A549 (cell line): ENCODE data around the gene RHEB.

Source experiments
- BCL3 ChIP-seq: fragments of >200 bp; sonication (Bioruptor Twin); formaldehyde crosslinking; IDR thresholded peaks from 3 replicates; pipeline ENCODE4 v1.6.1; 2016
- CTCF ChIP-seq: fragments of >200 bp; sonication (Bioruptor Twin); formaldehyde crosslinking; IDR thresholded peaks from 3 replicates; pipeline ENCODE4 v1.5.1; 2016
- JUN ChIP-seq, 2 experiments: fragments of >200 bp; sonication (Bioruptor Twin); formaldehyde crosslinking; IDR thresholded peaks; 2 replicates in 1 of 2; 3 replicates in 1 of 2; pipeline ENCODE4 v1.6.1; 2016 to 2017
- MAZ ChIP-seq: fragments of 150-350 bp; IDR thresholded peaks from 2 replicates; pipeline ENCODE4 v1.6.1; 2014; ENCODE audit warnings: antibody characterized with exemption, low read depth, low read length, borderline replicate concordance
- NR3C1 ChIP-seq: fragments of >200 bp; sonication (Bioruptor Twin); formaldehyde crosslinking; IDR thresholded peaks from 3 replicates; pipeline ENCODE4 v1.6.1; 2017
- POLR2A ChIP-seq: IDR thresholded peaks from 2 replicates; pipeline ENCODE4 v1.6.1; 2012; ENCODE audit warnings: mild to moderate bottlenecking, low read length
- RFX5 ChIP-seq: fragments of 450-650 bp; IDR thresholded peaks from 2 replicates; pipeline ENCODE4 v1.7.1; 2014; ENCODE audit warnings: antibody characterized with exemption, mild to moderate bottlenecking, moderate library complexity

GRCh38 chr7:151436446-151437158 lies 83.1 kb downstream of the RHEB start:
- TF ChIP-seq POLR2A (no peak), CTCF (no peak), RFX5 (no peak), BCL3 (no peak), MAZ (no peak), JUN (IDR thresholded peaks at IDR 0.05) (no peak), NR3C1 (no peak)
